K562 (cell line): Measurements from ENCODE around the gene GALNT7. TPM values are rescaled to one million over a fixed set of nuclear protein-coding genes. Genes with fewer than 3 reads are reported as not detected.

Source experiments
- CREB1 ChIP-seq, 2 experiments: sonication (generic) in 1 of 2; formaldehyde crosslinking in 1 of 2; IDR thresholded peaks; 2 replicates each; pipeline versions ENCODE4 v1.6.1 to v1.8.0; 2012 to 2022; ENCODE audit warnings: inconsistent platforms in 1 of 2, mild to moderate bottlenecking in 1 of 2, missing genetic modification reagents in 1 of 2, moderate library complexity in 1 of 2
- HCFC1 ChIP-seq: IDR thresholded peaks from 2 replicates; pipeline ENCODE4 v1.6.1; 2012; ENCODE audit warnings: low read depth, low read length, improper control_type of control experiment
- HNRNPH1 ChIP-seq: fragments of 200-400 bp; formaldehyde crosslinking; optimal IDR thresholded peaks from 2 replicates; pipeline ENCODE3; 2017; ENCODE audit warnings: low read depth, mild to moderate bottlenecking, low read length, moderate library complexity
- MCM5 ChIP-seq: fragments of 450-650 bp; IDR thresholded peaks from 2 replicates; pipeline ENCODE4 v1.6.1; 2016; ENCODE audit warnings: low read depth
- PYGO2 ChIP-seq: fragments of 450-650 bp; IDR thresholded peaks from 2 replicates; pipeline ENCODE4 v1.6.1; 2016; ENCODE audit warnings: mild to moderate bottlenecking, missing genetic modification characterization, moderate library complexity, missing compliant biosample characterization
- RBM22 ChIP-seq: fragments of 200-400 bp; formaldehyde crosslinking; IDR thresholded peaks from 2 replicates; pipeline ENCODE4 v1.6.1; 2018; ENCODE audit warnings: low read length, low read depth; ENCODE audit not compliant: poor library complexity, severe bottlenecking
- ZNF324 ChIP-seq: fragments of 250-450 bp; sonication (Bioruptor Pico); IDR thresholded peaks from 2 replicates; pipeline ENCODE4 v1.4.0; 2020; ENCODE audit warnings: mild to moderate bottlenecking
- ZNF764 ChIP-seq: fragments of 250-450 bp; sonication (Bioruptor Pico); IDR thresholded peaks from 2 replicates; pipeline ENCODE4 v1.4.0; 2020; ENCODE audit warnings: low read depth, mild to moderate bottlenecking, moderate library complexity
- polyA plus RNA-seq, 8 experiments: library from polyadenylated mRNA; depleted of rRNA in 4 of 8; stranded (reverse) in 5 of 8; unstranded in 3 of 8; fragments of >200 nt; fragmentation: Nextera tagmentation in 2 of 8; fragmentation: Illumina TruSeq in 1 of 8; extraction: Ambion mirVana in 2 of 8; extraction: Trizol in 1 of 8; gene quantifications; 2 replicates each; pipeline versions ENCODE4 v1.2.1 to v1.2.3, GENCODE V29; 2011 to 2014; ENCODE audit warnings: inconsistent platforms in 1 of 8, missing spikeins in 1 of 8
- total RNA-seq, 7 experiments: library from RNA; depleted of rRNA in 6 of 7; stranded (reverse); fragments of >200 nt in 6 of 7; fragmentation: Illumina TruSeq in 2 of 7; extraction: Trizol in 2 of 7; gene quantifications; 2 replicates each; pipeline versions ENCODE4 v1.2.1 to v1.2.3, GENCODE V29; 2011 to 2021; ENCODE audit warnings: low replicate concordance in 1 of 7
- TF ChIP-seq, protein P1 (sequence below): fragments of 450-650 bp; formaldehyde crosslinking; IDR thresholded peaks from 2 replicates; pipeline ENCODE4 v1.4.0; 2020; ENCODE audit warnings: mild to moderate bottlenecking, mixed read lengths
- TF ChIP-seq, protein P2 (sequence below): fragments of 250-450 bp; sonication (Bioruptor Pico); IDR thresholded peaks from 2 replicates; pipeline ENCODE4 v1.4.0; 2020; ENCODE audit warnings: borderline replicate concordance
- TF ChIP-seq, protein P3 (sequence below): fragments of 250-450 bp; sonication (Bioruptor Pico); IDR thresholded peaks from 2 replicates; pipeline ENCODE4 v1.4.0; 2020; ENCODE audit warnings: mild to moderate bottlenecking, moderate library complexity, borderline replicate concordance
- TF ChIP-seq, protein P4 (sequence below): fragments of 250-450 bp; sonication (Bioruptor Pico); IDR thresholded peaks from 2 replicates; pipeline ENCODE4 v1.9.0; 2021; ENCODE audit warnings: mild to moderate bottlenecking, inconsistent platforms
- TF ChIP-seq, protein P5 (sequence below): fragments of 250-450 bp; sonication (Bioruptor Pico); IDR thresholded peaks from 2 replicates; pipeline ENCODE4 v1.4.0; 2020

Gene GALNT7
- total and polyA plus RNA-seq, 9 of the 15 experiments (the other 6 are each of a cell fraction or from before 2014, with no cell fraction given): 16.7 to 38.7 (median 31.1) TPM

DNA sequence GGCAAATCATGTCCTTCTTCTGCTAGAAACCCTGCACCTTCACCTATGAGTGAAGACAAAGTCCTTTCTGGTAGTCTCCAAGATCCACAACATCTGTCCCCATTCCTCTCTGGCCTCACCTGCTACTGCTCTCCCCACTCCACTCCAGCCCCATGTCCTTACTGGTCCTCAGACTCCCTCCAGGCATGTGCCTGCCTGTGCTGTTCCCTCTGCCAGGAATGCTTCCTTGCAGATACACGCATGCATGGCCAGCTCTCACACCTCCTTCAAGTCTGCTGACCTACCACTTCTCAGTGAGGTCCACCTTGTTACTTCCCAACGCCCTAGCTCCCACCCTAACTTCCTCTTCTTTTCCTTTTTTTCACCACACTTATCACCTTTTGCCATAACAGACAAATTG, 147.4 kb downstream of the GALNT7 start (continued):
- TF ChIP-seq, protein P1, sequence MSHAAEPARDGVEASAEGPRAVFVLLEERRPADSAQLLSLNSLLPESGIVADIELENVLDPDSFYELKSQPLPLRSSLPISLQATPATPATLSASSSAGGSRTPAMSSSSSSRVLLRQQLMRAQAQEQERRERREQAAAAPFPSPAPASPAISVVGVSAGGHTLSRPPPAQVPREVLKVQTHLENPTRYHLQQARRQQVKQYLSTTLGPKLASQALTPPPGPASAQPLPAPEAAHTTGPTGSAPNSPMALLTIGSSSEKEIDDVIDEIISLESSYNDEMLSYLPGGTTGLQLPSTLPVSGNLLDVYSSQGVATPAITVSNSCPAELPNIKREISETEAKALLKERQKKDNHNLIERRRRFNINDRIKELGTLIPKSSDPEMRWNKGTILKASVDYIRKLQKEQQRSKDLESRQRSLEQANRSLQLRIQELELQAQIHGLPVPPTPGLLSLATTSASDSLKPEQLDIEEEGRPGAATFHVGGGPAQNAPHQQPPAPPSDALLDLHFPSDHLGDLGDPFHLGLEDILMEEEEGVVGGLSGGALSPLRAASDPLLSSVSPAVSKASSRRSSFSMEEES (CRISPR knock-in tag): no peak
- TF ChIP-seq, protein P2, sequence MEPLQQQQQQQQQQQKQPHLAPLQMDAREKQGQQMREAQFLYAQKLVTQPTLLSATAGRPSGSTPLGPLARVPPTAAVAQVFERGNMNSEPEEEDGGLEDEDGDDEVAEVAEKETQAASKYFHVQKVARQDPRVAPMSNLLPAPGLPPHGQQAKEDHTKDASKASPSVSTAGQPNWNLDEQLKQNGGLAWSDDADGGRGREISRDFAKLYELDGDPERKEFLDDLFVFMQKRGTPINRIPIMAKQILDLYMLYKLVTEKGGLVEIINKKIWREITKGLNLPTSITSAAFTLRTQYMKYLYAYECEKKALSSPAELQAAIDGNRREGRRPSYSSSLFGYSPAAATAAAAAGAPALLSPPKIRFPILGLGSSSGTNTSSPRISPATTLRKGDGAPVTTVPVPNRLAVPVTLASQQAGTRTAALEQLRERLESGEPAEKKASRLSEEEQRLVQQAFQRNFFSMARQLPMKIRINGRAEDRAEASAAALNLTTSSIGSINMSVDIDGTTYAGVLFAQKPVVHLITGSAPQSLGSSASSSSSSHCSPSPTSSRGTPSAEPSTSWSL (CRISPR knock-in tag): no peak
- TF ChIP-seq, protein P3, sequence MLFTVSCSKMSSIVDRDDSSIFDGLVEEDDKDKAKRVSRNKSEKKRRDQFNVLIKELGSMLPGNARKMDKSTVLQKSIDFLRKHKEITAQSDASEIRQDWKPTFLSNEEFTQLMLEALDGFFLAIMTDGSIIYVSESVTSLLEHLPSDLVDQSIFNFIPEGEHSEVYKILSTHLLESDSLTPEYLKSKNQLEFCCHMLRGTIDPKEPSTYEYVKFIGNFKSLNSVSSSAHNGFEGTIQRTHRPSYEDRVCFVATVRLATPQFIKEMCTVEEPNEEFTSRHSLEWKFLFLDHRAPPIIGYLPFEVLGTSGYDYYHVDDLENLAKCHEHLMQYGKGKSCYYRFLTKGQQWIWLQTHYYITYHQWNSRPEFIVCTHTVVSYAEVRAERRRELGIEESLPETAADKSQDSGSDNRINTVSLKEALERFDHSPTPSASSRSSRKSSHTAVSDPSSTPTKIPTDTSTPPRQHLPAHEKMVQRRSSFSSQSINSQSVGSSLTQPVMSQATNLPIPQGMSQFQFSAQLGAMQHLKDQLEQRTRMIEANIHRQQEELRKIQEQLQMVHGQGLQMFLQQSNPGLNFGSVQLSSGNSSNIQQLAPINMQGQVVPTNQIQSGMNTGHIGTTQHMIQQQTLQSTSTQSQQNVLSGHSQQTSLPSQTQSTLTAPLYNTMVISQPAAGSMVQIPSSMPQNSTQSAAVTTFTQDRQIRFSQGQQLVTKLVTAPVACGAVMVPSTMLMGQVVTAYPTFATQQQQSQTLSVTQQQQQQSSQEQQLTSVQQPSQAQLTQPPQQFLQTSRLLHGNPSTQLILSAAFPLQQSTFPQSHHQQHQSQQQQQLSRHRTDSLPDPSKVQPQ (CRISPR knock-in tag): no peak
- TF ChIP-seq RBM22 (no peak), ZNF764 (CRISPR knock-in tag) (no peak), HCFC1 (no peak), HNRNPH1 (no peak), ZNF324 (CRISPR knock-in tag) (no peak), CREB1 (IDR thresholded peaks at IDR 0.05) (no peak), CREB1 (CRISPR knock-in tag; IDR thresholded peaks at IDR 0.05) (no peak), MCM5 (no peak), PYGO2 (tag) (no peak)
- TF ChIP-seq, protein P4, sequence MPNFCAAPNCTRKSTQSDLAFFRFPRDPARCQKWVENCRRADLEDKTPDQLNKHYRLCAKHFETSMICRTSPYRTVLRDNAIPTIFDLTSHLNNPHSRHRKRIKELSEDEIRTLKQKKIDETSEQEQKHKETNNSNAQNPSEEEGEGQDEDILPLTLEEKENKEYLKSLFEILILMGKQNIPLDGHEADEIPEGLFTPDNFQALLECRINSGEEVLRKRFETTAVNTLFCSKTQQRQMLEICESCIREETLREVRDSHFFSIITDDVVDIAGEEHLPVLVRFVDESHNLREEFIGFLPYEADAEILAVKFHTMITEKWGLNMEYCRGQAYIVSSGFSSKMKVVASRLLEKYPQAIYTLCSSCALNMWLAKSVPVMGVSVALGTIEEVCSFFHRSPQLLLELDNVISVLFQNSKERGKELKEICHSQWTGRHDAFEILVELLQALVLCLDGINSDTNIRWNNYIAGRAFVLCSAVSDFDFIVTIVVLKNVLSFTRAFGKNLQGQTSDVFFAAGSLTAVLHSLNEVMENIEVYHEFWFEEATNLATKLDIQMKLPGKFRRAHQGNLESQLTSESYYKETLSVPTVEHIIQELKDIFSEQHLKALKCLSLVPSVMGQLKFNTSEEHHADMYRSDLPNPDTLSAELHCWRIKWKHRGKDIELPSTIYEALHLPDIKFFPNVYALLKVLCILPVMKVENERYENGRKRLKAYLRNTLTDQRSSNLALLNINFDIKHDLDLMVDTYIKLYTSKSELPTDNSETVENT: no peak
- TF ChIP-seq, protein P5, sequence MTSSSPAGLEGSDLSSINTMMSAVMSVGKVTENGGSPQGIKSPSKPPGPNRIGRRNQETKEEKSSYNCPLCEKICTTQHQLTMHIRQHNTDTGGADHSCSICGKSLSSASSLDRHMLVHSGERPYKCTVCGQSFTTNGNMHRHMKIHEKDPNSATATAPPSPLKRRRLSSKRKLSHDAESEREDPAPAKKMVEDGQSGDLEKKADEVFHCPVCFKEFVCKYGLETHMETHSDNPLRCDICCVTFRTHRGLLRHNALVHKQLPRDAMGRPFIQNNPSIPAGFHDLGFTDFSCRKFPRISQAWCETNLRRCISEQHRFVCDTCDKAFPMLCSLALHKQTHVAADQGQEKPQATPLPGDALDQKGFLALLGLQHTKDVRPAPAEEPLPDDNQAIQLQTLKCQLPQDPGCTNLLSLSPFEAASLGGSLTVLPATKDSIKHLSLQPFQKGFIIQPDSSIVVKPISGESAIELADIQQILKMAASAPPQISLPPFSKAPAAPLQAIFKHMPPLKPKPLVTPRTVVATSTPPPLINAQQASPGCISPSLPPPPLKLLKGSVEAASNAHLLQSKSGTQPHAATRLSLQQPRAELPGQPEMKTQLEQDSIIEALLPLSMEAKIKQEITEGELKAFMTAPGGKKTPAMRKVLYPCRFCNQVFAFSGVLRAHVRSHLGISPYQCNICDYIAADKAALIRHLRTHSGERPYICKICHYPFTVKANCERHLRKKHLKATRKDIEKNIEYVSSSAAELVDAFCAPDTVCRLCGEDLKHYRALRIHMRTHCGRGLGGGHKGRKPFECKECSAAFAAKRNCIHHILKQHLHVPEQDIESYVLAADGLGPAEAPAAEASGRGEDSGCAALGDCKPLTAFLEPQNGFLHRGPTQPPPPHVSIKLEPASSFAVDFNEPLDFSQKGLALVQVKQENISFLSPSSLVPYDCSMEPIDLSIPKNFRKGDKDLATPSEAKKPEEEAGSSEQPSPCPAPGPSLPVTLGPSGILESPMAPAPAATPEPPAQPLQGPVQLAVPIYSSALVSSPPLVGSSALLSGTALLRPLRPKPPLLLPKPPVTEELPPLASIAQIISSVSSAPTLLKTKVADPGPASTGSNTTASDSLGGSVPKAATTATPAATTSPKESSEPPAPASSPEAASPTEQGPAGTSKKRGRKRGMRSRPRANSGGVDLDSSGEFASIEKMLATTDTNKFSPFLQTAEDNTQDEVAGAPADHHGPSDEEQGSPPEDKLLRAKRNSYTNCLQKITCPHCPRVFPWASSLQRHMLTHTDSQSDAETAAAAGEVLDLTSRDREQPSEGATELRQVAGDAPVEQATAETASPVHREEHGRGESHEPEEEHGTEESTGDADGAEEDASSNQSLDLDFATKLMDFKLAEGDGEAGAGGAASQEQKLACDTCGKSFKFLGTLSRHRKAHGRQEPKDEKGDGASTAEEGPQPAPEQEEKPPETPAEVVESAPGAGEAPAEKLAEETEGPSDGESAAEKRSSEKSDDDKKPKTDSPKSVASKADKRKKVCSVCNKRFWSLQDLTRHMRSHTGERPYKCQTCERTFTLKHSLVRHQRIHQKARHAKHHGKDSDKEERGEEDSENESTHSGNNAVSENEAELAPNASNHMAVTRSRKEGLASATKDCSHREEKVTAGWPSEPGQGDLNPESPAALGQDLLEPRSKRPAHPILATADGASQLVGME: no peak
